Epithelial cell of esophagus (primary cell): ENCODE data around the gene CDK13.
A peak's percentile ranks its signal among the peaks of the same experiment; 100 is the strongest.

Experiments
- DNase-seq: peaks from one replicate; pipeline ENCODE4 v3.0.0; 2010; ENCODE audit warnings: low read depth
- H3K4me3 ChIP-seq: 2 replicates; pipeline ENCODE4 v1.5.1; 2011; ENCODE audit warnings: mild to moderate bottlenecking, low read length, control low read depth
- CTCF ChIP-seq: IDR thresholded peaks from 2 replicates; pipeline ENCODE4 v1.5.1; 2011; ENCODE audit warnings: low read depth, mild to moderate bottlenecking, low read length, control low read depth, inconsistent platforms; ENCODE audit not compliant: insufficient read depth; ENCODE audit errors: missing control alignments

CDK13 gene

GRCh38 chr7:39948956-39949928 is 814 bp upstream of the CDK13 start:
- no peak for TF ChIP-seq CTCF
- H3K4me3 ChIP-seq = peak overlapping the region; percentile 79
- peak; percentile 100 for DNase-seq

- DNase-seq = peak; percentile 53
Measured at GRCh38 chr7:39950473-39951225, 593 bp downstream of the CDK13 start.

GRCh38 chr7:39951226-39952194 is 1.5 kb downstream of the CDK13 start:
- H3K4me3 ChIP-seq = peak overlapping the region; percentile 79
- TF ChIP-seq CTCF = peak; percentile 43
- peak; percentile 61 for DNase-seq

More at GRCh38 chr7:39950473-39951225, 593 bp downstream of the CDK13 start:
- TF ChIP-seq CTCF = no peak
- peak overlapping the region; percentile 79 for H3K4me3 ChIP-seq

GRCh38 chr7:39952374-39952773 is 2.3 kb downstream of the CDK13 start:
- no peak for TF ChIP-seq CTCF
- peak overlapping the region; percentile 79 for H3K4me3 ChIP-seq
- DNase-seq = peak; percentile 42

GRCh38 chr7:39952803-39953202 is 2.7 kb downstream of the CDK13 start:
- no peak for TF ChIP-seq CTCF
- H3K4me3 ChIP-seq = peak overlapping the region; percentile 79
- no peak for DNase-seq

- DNase-seq = no peak
- no peak for TF ChIP-seq CTCF
- no peak overlapping the region for H3K4me3 ChIP-seq
Measured at GRCh38 chr7:39954694-39955093, 4.6 kb downstream of the CDK13 start.
